GM21390 (cell line): ENCODE measurements around the gene GEMIN4.
"Not testable (repeated sequence)": the region's sequence is repeated elsewhere in the genome, so short reads cannot be mapped to it uniquely, and the experiment has no call there.

Source experiments
- ATAC-seq: cut with Tn5 transposase; IDR thresholded peaks from one replicate; pipeline ENCODE4 v1.9.1; 2021; ENCODE audit not compliant: unreplicated experiment

GEMIN4 gene

DNA sequence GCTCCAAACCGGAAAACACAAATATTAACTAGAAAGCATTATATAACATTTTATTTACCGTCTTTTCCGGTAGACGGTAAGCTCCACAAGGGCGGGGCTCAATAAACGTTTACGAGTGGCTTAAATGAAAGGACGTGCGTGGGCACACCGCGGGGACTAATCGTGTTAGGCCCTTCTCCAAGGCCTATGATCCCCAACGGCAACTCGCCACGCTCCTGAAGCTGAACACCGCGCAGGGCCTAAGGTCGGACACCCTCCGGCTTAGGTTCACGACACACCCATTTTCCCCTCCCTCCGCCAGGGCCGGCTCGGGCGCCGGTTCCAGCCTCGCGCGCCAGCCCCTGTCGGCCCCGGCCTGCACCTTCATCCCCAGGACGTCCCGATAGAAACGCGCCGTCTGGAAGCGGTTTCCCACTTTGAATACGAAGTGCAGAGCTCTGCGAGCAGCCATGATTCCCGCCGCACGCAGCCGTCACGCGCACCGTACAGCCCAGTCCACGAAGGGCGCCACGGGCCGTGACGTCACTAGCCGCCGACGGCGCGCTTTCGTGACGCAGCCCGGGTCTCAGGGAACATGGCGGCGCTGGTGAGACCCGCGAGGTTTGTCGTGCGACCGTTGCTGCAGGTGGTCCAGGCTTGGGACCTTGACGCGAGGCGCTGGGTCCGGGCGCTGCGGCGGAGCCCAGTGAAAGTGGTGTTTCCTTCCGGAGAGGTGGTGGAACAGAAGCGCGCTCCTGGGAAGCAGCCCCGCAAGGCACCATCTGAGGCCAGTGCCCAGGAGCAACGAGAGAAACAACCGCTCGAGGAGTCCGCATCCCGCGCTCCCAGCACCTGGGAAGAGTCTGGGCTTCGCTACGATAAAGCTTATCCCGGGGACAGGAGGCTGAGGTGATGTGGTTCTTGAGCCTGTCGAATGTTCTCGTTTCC is 30.0 kb upstream of the GEMIN4 start, which contains the start of the genes GLOD4 and MRM3:
Gene GLOD4, minus strand, starts transcription at position 476 of the 927 bp plus-strand sequence. Its CDS starts 25 bp downstream, at position 451.
Gene MRM3, plus strand, starts transcription at position 549 of the 927 bp plus-strand sequence. Its CDS starts 26 bp downstream, at position 575.
- ATAC-seq = peak; percentile 81

DNA sequence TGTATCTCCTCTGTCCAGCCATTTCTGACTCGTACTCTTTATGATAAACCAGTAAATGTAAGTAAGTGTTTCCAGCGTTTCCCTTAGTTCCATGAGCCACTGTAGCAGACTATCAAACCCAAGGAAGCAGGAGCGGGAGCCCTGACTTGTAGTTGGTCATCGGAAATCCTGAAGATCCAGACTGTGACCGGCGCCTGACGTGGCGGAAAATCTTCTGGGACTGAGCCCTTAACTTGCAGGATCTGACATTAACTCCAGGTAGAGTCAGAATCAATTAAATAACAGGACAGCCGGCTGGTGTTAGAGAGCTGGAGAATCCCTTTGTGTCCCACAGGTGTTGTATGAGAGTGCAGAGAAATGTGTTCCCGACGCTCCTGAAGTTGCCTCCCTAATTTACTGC is 26.0 kb upstream of the GEMIN4 start:
- ATAC-seq = no peak

DNA sequence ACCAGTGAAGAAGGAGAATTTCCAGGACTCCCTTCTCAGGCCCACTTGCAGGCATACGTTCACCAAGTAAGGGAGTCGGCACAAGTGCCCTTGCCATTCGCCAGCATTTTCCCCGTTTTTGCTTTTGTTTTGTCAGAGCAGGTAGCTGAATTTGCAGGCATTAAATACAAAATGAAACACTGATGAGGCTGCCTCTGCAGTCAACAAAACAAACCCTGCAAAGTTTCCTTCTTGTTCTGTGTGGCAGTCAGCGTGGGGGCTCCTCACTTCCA is 22.2 kb upstream of the GEMIN4 start:
- no peak for ATAC-seq

DNA sequence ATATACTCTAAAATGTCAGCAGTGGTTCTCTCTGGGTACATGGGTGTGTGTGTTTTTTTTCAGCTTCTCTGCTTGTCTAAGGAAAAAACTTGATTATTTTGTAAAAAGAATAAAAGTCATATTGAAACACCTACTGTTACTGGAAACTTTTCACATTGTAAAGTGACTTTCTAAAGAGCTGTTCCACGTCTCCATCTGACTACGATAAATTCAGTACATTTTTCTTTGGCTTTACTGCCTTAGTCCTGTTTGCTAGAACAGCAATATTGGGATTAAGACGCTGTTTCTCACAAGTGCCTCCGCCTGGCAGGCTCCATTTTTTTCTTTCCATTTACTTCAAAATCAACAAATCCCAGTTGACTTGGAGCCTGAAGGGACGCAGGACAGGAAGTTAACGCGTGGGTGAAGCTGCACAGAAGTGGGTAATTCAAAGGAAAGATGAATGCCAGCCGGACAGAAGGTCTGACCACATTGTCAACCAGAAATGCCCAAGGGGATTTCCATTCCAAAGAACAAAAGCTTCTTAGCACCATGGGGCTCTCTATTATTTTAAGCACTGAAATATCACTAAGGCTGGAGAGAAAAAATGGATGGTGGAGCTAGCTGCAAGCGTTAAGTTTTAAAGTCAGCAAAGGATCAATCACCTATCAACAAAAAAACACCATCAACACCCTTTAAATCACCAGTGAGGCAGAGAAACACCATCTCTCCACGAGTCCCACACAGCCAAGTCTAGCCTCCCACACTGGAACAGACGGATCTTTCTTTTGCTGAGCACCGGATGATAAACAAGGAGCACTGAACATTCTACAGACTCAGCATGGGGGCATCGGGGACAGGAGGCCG is 21.6 kb upstream of the GEMIN4 start:
- ATAC-seq = no peak

DNA sequence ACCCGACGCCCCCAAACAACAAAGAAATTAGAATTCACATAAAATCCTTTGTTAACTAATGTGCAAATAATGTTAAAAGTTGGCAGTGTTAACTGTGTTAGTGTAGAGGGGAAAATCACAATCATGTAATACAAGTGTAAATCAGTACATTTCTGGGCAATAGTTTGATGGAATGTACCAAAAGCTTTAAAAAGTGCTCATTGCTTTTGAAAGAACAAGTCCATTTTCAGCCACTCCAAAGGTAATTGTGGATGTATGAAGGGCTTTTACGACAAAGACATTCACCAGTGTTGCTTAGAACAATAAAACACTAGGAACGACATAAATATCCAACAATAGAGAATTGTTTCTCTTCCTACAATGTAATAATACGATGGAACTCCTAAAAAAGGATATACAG is 21.0 kb upstream of the GEMIN4 start:
- no peak for ATAC-seq

DNA sequence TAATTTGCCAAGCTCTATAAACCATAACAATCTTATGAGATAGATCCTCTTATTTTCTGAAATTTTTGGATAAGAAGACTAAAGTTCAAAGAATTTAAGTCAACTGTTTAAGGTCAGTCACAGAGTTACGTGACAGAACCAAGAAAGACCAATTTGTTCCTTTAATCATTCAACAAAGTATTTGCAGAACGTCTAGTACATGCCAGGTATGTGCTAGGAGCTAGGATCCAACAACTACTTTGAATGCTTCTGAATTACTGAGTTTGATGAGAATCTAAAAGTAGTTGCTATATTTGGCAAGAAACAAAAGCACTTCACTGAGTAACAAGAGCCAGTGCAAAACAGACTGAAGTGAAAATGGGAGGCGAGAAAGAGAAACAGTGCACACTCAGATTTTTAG is 15.0 kb upstream of the GEMIN4 start:
- ATAC-seq = no peak

DNA sequence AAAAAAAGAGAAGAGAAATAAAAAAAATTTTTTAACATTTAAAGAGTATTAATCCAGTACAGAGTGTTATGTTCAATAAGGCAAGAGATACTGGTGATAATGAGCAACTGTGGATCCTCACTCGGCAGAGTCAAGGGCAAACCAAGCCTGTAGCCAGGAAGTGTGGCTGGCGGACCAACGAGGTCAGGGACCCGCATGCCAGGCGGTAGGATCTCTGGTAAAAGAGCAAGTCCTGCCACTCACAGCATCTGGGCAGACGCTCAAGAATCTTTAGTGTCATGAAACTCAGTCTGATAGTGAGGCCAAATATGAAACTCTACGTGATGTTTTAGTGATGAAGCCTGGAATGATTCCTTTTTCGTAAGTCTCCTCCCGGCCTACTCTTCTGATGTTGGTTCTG is 8.3 kb upstream of the GEMIN4 start:
- ATAC-seq = no peak

DNA sequence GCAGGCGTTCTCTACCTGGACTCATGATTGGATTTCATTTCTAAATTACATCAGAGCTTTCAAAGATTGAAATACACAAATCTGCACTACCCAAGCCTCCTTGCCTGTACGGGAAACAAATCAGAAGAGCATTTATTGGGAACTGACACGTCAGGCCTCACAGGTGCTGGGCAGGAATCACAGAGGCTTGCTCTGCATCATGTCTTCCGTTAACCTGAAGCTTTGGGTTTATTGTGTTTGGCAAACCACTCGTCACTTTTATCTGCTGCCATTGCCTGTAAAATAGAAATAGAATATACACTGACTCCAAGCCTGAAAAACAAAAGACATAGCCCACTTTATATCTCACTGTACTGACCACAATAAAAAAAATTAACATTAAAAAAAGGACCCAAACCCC is 7.9 kb upstream of the GEMIN4 start:
- no peak for ATAC-seq

DNA sequence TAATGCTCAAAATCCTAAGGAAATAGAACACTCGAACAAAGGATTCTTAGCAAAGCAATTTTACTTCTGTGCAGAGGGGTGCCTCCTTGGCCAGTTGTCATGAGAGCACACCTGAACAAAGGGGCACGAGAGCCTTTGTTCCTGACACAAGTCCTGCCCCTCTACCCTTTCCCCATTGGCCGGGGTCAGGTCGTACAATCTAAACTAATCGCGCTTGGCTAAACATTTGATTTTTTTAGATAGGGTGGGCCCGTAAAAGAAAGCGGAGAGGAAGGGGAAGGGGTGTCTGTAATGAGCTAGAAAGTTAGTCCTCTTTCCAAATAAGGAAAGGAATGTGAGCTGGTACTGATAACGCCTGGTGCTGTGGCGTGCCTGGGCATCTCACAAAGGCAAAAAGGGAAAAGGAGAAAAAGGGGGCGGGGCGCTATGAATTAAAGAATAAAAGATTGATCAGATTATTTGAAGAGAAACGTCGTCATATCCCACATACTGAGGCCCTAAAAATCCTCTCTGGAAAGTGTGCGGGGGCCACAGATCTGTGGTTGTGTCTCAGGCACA is 4.0 kb upstream of the GEMIN4 start:
- not testable (repeated sequence) for ATAC-seq

DNA sequence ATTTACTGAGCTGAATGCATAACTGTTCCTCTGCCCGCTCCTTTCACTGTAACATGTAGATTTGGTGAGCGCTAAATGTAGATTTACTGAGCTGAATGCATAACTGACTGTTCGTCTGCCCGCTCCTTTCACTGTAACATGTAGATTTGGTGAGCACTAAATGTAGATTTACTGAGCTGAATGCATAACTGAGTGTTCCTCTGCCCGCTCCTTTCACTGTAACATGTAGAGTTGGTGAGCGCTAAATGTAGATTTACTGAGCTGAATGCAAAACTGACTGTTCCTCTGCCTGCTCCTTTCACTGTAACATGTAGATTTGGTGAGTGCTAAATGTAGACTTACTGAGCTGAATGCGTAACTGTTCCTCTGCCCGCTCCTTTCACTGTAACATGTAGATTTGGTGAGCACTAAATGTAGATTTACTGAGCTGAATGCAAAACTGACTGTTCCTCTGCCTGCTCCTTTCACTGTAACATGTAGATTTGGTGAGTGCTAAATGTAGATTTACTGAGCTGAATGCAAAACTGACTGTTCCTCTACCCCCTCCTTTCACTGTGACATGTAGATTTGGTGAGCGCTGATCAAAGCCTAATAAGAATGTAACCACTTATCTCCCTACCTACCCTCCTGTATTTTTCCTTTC is 3.4 kb upstream of the GEMIN4 start:
- not testable (repeated sequence) for ATAC-seq

DNA sequence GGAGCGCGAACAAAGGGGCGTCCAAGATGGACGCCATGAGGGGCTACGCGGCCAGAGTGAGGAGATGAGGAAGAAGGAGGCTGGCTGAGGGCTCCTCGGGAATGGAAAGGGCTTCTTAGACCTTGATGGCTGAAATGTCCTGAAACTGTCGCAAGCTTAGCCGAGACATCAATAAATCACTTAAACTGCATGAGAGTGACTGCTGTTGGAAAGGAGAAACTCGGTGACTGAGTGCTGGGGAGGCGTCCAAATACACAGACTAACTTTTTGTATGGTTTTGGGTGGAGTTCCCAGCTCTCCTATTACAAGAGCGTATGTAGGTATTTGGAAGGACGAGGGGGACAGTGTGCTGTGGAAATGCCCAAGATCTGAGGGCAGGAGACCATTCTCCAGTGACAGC is 1.4 kb upstream of the GEMIN4 start:
- no peak for ATAC-seq

DNA sequence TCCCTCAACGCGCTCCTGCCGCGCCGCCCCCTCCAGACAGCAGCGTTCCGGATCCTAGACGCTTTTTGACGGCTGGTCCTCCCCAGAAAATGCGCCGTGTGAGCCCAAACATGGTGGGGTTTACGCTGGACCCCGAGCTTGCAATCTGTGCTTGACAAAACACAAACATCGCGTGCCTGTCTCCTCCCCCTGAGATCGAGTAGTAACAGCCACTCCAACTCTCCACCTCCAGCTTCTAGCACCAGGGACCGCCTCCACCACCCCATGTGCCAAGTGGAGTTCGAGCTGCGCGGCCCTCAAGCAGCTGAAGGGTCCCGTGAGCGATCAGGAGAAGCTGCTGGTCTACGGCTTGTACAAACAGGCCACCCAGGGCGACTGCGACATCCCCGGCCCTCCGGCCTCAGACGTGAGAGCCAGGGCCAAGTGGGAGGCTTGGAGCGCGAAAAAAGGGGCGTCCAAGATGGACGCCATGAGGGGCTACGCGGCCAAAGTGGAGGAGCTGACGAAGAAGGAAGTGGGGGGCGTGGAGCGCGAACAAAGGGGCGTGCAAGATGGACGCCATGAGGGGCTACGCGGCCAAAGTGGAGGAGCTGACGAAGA is 656 bp upstream of the GEMIN4 start:
- ATAC-seq = no peak

DNA sequence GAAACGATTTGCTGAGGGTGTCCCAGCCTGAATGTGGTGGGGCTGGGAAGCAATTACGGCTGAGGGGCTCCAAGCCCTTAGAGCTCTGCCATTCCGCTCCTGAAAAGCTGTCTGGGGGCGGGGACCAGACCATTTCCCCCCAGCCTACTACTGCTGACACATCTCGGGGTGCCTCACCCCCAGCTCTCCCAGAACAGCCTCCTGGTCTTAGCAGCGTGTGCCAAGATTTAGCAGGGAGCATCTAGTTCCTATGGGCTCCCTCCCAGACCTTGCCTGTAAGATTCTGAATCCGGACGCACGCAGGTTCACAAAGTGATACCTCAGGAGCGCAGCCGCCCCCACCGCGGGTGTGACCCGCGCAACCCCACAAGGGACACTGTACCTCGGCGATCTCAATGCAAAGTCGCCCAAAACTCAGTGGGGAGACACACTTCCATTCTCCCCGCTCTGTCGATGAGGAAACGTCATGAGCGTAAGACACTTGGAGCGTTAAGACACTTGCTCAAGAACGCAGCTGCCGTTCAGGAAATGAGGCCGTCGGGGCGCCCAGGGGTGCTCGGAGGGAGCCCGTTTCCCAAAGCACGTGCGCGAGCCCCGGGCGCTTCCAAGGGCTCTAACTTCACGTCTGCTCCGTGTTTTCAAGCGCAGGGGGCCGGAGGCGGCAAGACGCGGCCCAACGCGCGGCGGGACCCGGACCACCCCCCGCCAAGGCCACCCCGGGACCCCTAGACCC is 629 bp downstream of the GEMIN4 start:
- peak; percentile 27 for ATAC-seq

DNA sequence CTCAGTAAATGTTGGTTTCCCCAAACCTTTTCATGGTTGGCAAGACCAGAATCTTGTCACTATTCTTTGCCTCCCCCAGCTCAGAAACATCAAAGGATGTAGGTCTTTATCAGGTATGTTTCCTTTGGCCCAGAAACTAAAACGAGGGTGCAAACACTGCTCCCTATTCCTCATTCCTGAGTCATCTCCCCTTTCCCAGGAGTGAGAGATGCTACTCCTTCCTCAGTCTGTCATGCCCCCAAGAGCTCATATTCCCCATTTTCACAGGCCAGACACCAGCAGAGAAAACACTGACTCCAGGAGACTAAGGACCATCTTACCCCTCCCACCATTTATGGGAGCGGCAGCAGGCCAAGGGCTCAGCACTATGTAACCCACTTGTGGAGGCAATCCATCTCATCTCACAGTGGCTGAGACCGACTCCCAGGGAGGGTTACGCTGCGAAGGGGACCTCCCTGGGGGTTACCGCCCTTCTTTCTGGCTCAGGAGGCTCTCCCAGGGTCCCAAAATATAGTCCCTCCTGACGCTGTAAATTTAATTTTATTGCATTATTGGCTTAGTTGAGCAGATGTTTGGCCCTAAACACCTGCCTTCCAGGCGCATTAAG is 1.5 kb downstream of the GEMIN4 start:
- ATAC-seq = no peak

DNA sequence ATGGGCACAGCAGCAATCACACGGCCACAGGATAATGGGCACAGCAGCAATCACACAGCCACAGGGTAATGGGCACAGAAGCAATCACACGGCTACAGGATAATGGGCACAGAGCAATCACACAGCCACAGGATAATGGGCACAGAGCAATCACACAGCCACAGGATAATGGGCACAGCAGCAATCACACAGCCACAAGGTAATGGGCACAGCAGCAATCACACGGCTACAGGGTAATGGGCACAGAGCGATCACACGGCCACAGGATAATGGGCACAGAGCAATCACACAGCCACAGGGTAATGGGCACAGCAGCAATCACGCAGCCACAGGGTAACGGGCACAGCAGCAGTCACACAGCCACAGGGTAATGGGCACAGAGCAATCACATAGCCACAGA is 2.7 kb downstream of the GEMIN4 start:
- not testable (repeated sequence) for ATAC-seq

DNA sequence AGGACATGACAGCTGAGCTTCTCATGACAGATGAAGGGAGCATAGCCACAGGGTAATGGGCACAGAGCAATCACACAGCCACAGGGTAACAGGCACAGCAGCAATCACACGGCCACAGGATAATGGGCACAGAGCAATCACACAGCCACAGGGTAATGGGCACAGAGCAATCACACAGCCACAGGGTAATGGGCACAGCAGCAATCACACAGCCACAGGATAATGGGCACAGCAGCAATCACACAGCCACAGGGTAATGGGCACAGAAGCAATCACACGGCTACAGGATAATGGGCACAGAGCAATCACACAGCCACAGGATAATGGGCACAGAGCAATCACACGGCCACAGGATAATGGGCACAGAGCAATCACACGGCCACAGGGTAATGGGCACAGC is 3.5 kb downstream of the GEMIN4 start:
- ATAC-seq = not testable (repeated sequence)

DNA sequence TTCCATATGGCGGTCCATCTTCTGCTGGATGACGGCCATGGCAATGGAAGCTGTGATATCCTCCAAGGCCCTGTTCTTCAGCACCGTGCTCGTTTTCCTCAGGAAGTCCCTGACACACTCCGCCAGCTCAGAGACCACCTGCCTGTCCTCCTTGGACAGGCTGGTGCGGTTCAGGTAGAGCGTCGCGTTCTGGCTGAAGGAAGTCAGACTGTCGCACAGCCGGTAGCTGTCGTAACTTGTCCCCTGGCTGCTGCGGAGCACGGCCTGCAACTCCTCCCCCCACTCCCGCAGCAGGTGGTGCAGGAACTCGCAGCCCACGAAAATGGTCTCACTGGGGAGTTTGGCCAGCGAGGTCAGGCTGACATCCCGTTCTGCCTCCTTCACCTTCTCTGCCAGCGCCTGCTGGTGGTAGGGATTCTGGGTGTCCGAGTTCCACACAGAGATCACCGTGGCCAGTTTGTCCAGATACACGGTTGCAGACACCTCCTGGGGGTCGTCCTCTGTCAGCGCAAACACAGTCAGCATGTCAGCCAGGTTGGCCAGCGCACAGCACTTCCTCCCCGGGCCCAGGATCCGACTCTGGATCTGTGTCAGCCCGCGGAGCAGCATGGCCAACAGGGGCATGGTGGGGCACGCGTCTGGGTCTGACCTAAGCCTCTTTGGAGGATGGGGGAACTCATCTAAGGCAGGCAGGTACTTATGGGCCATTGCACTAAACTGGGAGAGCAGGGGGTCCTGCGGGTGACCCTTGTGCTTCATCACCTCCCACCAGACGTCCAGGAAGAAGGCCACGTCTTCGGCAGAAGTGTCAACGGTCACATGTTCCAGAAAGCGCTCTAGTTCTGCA is 5.1 kb downstream of the GEMIN4 start:
- ATAC-seq = no peak

DNA sequence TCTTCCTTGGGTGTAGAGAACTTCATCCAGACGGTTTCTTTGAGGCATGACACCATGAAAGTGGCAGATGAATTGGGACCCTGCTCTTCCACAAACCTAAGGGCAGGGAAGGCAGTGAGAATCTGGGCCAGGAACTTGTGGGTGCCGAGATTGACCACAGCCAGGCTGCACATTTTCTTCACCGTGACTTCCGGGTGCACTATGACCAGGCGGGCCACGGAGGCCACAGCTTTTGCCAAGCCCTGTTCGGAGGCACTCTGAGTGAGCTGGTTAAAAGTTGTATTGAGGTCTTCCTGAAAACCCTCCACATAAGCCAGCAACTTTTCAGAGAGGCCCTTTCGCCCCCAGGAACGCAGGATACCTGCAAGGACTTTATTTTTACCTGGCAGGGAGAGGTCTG is 5.9 kb downstream of the GEMIN4 start:
- no peak for ATAC-seq

DNA sequence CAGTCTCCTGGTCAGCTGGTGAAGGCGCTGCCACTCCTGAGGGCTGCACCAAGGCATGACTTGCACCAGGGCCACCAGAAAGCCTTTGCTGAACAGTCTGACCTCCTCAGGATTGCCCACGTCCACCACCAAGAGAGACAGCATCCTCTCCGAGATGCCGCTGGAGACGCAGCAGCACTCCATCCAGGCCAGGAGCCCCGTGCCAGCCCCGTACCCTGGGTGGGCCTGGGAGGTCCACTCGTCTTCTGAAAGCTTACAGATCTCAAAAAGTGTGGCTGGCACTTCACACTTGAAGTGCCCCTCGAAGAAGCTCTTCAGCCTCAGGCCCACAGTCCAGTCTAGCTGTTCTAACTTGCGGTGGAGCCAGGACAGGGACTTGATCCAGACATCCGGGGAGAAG is 6.7 kb downstream of the GEMIN4 start:
- ATAC-seq = no peak
